ENCODE measurements around the gene GLIS1. TPM values are rescaled to one million over a fixed set of nuclear protein-coding genes. Genes with fewer than 3 reads are reported as not detected.

The GLIS1 gene
- total and polyA plus RNA-seq, 10 of the 15 experiments (the other 5 are each of a cell fraction or from before 2014, with no cell fraction given): not detected

DNA sequence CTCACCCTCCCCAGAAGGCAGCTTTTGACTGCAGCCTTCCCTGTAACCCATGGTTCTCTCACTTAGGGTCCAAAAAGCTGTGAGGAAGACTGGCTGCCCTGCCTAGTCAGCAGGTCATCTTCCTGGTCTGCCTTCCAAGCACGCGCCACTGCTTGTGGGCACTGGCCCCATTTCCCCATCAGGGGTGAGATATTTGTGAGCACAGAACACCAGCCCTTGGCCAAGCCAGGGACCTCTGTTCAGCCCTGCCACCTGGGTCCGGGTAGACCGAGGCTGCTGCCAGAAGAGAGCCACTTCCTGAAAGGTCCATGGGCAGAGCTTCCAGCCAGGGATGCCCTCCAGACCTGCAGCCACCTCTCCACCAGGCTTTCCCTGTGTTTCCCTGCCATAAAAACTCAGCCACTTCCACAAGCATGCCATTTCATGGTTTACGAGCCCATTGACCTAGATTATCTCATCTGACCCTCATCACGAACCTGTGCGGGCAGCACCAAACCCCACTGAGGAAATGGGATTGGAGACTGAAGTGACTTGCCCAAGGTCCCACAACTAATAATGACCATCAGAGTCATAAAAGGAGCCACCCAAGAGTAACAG is 40.5 kb downstream of the GLIS1 start:
- no peak for TF ChIP-seq BMI1 (IDR thresholded peaks at IDR 0.05; ENCODE audit: borderline replicate concordance)
- TF ChIP-seq POU2F2 (IDR thresholded peaks at IDR 0.05; ENCODE audit: borderline replicate concordance, low read depth, low read length): no peak
- no peak for TF ChIP-seq SUPT20H (IDR thresholded peaks at IDR 0.05; ENCODE audit: borderline replicate concordance, control insufficient read depth, low read depth, low read length)
- TF ChIP-seq NFYA (IDR thresholded peaks at IDR 0.05; ENCODE audit: borderline replicate concordance, low read depth, low read length): no peak
- TF ChIP-seq EGR1 (IDR thresholded peaks at IDR 0.05; ENCODE audit: borderline replicate concordance in 1 of 2, low read depth in 2 of 2, low read length in 2 of 2): no peak
- DNase-seq (ENCODE audit: low read depth, low spot score) (no peak), ATAC-seq (no peak), FAIRE-seq (no peak)
- RAD21 ChIA-PET (ENCODE audit: unreplicated experiment): no interaction called here
- Histone ChIP-seq H3K79me2 (ENCODE audit: control insufficient read depth, insufficient read depth, low read length) (no peaks in the 10 kb centered on the region), H3K36me3 (ENCODE audit: control insufficient read depth in 2 of 2, insufficient read depth in 2 of 2, low read length in 1 of 2) (no peaks in the 10 kb centered on the region), H3K4me3 (no peak overlapping the region), H3K9ac (ENCODE audit: control insufficient read depth, insufficient read depth, low read length) (no peak overlapping the region), H3K4me1 (ENCODE audit: control insufficient read depth, insufficient read depth, low read length) (no peaks in the 10 kb centered on the region), H3K9me3 (replicated peaks; ENCODE audit: control insufficient read depth, insufficient read depth, low read length) (no peaks in the 10 kb centered on the region), H3K4me2 (ENCODE audit: control insufficient read depth, insufficient read depth) (no peak overlapping the region), H3K27ac (ENCODE audit: control insufficient read depth, insufficient read depth) (no peak overlapping the region), H4K20me1 (ENCODE audit: control insufficient read depth, insufficient read depth) (no peaks in the 10 kb centered on the region), H3K27me3 (replicated peaks in 1 of 2; ENCODE audit: control insufficient read depth in 2 of 2, insufficient read depth in 2 of 2, low read length in 1 of 2) (peaks cover 0 to 2% of the 10 kb centered on the region in 2 experiments; a peak in 3 of 4 replicates), H2AFZ (ENCODE audit: control insufficient read depth, low read depth, low read length) (no peak overlapping the region)
- in situ Hi-C loops (cut with MboI) (no loop called here), intact Hi-C loops (cut with micrococcal nuclease; ENCODE audit: unreplicated experiment) (no loop called here)
- POLR2A ChIA-PET: no interaction called here
- WGBS (ENCODE audit: insufficient coverage, insufficient replicate concordance, low lambda C conversion rate, missing lambda C conversion rate): 51% methylated on average over 7 of the region's 7 CpGs
- BruUV-seq (replicated peaks): no TSS peak
- CTCF ChIA-PET: no interaction called here
- SMC1A ChIA-PET (ENCODE audit: uncharacterized antibody, unreplicated experiment): no interaction called here

DNA sequence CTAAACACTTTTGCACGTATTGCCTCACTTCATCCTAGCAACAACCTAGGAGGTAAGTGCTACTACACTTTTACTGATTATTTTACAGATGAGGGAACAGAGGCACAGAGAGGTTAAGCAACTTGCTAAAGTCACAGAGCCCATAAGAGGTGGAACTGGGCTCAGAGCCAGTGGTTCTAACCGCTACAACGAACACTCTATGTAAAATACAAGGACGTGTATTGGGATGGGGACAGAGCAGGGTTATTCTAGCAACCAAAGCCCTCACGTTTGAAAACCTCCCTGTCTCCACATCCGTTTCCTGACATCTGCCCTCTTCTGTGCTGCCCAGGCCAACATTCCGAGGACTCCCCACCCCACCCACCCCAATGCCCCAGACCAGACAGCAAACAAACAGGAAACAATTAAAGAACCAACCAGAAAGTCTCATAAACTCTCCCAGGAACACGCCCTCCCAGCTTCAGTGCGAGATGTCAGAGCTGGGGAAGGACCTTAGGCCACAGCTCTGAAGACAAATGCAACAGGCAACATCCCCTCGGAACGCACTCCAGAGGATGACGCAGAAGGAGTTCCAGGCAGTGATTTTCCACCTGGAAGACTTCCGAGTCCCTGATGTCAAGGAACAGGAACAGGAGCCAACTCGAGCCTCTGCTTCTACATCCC is 41.1 kb downstream of the GLIS1 start:
- no peak for TF ChIP-seq ZNF384 (IDR thresholded peaks at IDR 0.05; ENCODE audit: borderline replicate concordance, low read depth, low read length)
- TF ChIP-seq POLR2AphosphoS2 (IDR thresholded peaks at IDR 0.05; ENCODE audit: low read depth, low read length): no peak
- TF ChIP-seq ZNF217 (IDR thresholded peaks at IDR 0.05): no peak
- TF ChIP-seq, protein P1, sequence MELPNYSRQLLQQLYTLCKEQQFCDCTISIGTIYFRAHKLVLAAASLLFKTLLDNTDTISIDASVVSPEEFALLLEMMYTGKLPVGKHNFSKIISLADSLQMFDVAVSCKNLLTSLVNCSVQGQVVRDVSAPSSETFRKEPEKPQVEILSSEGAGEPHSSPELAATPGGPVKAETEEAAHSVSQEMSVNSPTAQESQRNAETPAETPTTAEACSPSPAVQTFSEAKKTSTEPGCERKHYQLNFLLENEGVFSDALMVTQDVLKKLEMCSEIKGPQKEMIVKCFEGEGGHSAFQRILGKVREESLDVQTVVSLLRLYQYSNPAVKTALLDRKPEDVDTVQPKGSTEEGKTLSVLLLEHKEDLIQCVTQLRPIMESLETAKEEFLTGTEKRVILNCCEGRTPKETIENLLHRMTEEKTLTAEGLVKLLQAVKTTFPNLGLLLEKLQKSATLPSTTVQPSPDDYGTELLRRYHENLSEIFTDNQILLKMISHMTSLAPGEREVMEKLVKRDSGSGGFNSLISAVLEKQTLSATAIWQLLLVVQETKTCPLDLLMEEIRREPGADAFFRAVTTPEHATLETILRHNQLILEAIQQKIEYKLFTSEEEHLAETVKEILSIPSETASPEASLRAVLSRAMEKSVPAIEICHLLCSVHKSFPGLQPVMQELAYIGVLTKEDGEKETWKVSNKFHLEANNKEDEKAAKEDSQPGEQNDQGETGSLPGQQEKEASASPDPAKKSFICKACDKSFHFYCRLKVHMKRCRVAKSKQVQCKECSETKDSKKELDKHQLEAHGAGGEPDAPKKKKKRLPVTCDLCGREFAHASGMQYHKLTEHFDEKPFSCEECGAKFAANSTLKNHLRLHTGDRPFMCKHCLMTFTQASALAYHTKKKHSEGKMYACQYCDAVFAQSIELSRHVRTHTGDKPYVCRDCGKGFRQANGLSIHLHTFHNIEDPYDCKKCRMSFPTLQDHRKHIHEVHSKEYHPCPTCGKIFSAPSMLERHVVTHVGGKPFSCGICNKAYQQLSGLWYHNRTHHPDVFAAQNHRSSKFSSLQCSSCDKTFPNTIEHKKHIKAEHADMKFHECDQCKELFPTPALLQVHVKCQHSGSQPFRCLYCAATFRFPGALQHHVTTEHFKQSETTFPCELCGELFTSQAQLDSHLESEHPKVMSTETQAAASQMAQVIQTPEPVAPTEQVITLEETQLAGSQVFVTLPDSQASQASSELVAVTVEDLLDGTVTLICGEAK (IDR thresholded peaks at IDR 0.05; ENCODE audit: borderline replicate concordance): no peak
- no peak for TF ChIP-seq ZSCAN29 (IDR thresholded peaks at IDR 0.05)
- no peak for TF ChIP-seq FOXM1 (IDR thresholded peaks at IDR 0.05; ENCODE audit: low read depth, low read length)
- Histone ChIP-seq H2AFZ (ENCODE audit: control insufficient read depth, low read depth, low read length) (no peak overlapping the region), H3K79me2 (ENCODE audit: control insufficient read depth, insufficient read depth, low read length) (no peaks in the 10 kb centered on the region), H3K36me3 (ENCODE audit: control insufficient read depth in 2 of 2, insufficient read depth in 2 of 2, low read length in 1 of 2) (no peaks in the 10 kb centered on the region), H3K4me1 (ENCODE audit: control insufficient read depth, insufficient read depth, low read length) (no peaks in the 10 kb centered on the region), H3K9ac (ENCODE audit: control insufficient read depth, insufficient read depth, low read length) (no peak overlapping the region), H3K4me2 (ENCODE audit: control insufficient read depth, insufficient read depth) (no peak overlapping the region), H4K20me1 (ENCODE audit: control insufficient read depth, insufficient read depth) (no peaks in the 10 kb centered on the region), H3K4me3 (no peak overlapping the region), H3K9me3 (replicated peaks; ENCODE audit: control insufficient read depth, insufficient read depth, low read length) (no peaks in the 10 kb centered on the region), H3K27me3 (replicated peaks in 1 of 2; ENCODE audit: control insufficient read depth in 2 of 2, insufficient read depth in 2 of 2, low read length in 1 of 2) (peaks cover 0 to 2% of the 10 kb centered on the region in 2 experiments; a peak in 3 of 4 replicates), H3K27ac (ENCODE audit: control insufficient read depth, insufficient read depth) (no peak overlapping the region)
- SMC1A ChIA-PET (ENCODE audit: uncharacterized antibody, unreplicated experiment): no interaction called here
- DNase-seq (ENCODE audit: low read depth, low spot score) (no peak), FAIRE-seq (no peak), ATAC-seq (no peak)
- 24% methylated on average over 13 of the region's 14 CpGs for WGBS (ENCODE audit: insufficient coverage, insufficient replicate concordance, low lambda C conversion rate, missing lambda C conversion rate)
- RAD21 ChIA-PET (ENCODE audit: unreplicated experiment): no interaction called here
- CTCF ChIA-PET: no interaction called here
- in situ Hi-C loops (cut with MboI): no loop called here
- intact Hi-C loops (cut with micrococcal nuclease; ENCODE audit: unreplicated experiment): no loop called here
- POLR2A ChIA-PET: no interaction called here
- BruUV-seq (replicated peaks): no TSS peak

All from GM12878 (cell line).